Measurements from ENCODE around the gene CADM3.

Gene CADM3

DNA sequence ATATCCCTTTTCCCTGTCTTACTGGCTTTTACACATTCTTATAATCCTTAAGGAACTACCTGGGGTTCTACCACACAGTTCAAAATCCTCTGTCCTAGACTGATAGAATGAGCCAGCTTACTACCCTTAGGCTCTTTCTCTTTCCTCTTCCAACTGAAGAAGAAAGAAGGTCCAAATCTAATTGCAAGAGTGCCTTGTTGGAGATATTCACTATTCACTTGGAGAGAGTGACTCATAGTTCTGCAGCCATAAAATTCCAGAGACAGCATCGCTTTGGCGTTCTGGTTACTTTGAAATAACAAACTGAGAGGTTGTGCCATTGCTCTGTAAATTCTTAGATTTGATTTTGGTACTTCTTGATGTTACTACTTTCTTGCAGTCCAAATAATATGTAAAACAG is 4.2 kb downstream of the CADM3 start:
- no peak for DNase-seq

DNA sequence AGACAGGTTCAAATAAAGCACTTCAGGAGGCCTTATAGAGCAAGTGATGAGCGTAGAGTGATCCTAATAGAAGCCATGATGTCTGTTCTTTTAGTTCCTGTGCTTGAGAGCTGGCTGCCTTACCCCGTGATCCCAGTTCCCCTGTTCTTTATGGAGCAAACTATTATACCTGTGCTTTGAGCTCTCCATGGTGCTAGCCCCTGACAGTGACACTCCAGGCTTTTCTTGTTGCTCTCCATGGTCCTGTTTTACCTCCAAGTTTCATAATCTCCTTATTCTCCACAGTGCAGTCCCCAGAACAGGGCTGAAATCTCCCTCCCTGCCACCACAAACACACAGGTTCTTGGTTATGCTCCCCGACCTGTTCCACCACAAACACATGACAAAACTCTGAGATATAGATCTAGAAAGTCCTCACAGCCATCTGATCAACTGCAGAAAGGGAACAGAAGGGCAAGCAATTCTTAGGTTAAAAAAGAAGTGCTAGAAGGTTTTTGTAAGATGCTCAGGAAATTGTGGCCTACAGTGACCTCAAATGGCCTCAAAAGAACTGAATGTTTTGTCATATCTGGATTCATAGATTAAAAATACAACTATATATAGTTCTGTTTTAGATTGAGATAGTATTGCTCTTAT is 6.0 kb downstream of the CADM3 start:
- no peak for DNase-seq

DNA sequence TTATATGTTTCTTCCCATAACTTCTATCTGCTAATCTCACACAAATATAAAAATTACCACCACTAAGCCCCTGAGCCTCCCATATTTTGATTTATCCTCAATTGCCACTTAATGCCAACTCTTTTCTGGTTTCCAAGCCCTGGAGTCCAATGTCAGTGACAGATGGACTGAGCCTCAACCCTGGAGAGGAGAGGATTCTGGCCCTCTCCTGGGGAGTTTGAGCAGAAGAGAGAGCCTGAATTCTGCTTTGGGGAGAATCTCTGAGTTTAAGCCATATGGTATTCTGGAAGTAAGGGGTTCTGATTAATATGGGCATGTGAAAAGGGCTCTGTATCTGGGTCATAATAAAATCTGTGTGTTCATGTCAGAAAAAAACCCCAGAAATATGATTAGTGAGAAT is 8.5 kb downstream of the CADM3 start:
- no peak for DNase-seq

DNA sequence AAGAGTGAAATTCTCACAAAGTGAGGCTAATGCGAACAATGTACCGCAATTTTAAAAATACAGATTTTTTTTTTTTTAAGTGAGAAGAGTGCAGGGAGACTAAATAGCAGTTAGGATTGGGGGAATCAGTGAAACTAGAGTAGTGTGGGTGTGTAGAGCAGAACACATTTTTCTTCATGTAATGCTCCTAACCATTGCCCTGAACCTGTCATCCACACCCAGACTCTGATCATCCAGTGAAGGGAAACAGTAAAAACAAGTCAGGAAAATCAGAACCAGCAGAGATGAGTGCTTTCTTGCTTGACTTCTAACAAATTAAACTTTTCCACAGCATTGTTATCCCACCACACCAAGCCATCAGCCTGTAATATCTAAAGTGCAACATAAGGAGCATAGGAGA is 9.1 kb downstream of the CADM3 start:
- DNase-seq: no peak

DNA sequence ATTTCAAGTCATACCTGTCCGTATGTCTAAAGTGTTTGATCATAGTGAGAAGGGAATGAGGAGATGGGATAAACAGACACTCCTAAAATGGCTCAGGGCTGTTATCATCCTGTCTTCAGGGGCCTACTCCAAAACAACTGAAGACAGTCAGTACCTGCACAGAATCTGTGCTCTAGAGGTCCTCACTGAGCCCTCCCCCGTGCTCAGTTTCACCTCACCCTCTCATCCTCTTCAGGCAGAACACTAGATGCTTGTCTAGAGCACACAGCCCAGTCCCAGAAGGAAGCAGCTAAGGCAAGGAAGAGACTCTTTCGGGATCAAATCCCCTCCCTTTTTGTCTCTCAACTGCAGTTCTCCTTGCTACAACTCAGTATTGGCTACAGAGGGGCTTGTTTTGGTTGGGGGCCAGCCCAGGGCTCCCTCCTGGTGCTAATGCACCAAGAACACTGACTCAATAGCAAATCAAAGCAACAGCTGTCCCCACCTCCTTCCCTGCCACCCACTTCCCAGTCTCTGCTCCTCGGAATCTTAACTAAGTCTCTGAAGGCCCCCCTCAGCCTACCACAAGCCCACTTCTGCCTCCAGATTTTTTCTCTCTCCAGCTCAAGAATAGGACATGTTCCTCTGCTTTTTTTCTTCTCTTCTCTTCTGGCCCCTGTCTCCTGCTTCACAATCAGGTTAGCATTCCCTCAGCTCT is 10.1 kb downstream of the CADM3 start:
- no peak for DNase-seq

DNA sequence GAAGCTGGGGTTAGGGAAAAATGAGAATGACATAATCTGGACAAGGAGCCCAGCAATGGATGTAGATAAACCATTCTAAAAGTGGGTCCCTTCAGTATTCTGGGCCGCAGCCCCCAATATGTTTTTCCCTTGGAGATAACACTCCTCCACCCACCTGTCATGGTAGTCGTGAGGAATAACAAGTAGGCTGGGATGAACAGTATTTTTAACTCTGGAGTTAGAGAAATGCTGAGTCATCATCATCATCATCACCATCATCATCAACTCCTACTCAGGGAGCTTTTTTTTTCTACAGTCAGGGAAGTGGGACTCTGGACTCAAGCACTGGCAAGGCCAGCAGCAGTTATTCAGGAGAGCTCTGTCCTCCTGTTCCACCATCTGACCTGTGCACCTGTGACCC is 12.8 kb downstream of the CADM3 start:
- no peak for DNase-seq

DNA sequence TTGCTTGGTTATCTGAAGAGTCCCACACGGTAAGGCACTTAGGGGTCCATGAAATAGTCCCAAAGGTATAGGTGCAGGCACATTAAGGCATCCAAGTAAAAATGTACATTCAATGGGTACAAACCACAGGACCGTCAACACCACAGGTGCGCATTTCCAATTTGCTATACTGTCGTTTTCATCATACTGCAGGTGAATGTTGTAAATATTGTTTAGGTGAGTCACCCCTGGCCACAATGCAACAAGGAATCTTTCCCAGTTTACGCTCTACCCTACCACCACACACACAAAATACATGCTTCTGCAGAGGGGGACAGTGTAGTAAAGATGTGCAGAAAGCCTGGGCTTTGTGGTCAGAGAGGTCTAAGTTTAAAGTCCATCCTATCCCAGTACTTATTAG is 13.7 kb downstream of the CADM3 start:
- DNase-seq: no peak

DNA sequence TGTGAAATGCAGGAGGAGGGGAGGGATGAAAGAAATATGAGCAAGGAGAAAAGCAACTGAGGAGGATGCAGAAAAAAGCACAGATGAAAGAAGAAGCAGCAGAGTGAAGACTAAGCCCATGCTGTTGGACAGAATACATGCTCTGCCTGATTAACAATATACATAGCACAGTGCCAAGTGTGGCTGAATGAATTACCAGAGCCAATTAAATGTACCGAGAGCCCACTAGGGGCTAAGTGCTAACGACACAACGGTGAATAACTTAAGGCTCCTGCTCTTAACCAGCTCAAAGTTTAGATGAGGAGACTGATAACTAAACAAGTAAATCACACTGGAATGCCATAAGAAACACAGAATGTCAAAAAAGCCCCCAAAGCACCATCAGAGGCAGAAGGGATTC is 15.6 kb downstream of the CADM3 start:
- no peak for DNase-seq

DNA sequence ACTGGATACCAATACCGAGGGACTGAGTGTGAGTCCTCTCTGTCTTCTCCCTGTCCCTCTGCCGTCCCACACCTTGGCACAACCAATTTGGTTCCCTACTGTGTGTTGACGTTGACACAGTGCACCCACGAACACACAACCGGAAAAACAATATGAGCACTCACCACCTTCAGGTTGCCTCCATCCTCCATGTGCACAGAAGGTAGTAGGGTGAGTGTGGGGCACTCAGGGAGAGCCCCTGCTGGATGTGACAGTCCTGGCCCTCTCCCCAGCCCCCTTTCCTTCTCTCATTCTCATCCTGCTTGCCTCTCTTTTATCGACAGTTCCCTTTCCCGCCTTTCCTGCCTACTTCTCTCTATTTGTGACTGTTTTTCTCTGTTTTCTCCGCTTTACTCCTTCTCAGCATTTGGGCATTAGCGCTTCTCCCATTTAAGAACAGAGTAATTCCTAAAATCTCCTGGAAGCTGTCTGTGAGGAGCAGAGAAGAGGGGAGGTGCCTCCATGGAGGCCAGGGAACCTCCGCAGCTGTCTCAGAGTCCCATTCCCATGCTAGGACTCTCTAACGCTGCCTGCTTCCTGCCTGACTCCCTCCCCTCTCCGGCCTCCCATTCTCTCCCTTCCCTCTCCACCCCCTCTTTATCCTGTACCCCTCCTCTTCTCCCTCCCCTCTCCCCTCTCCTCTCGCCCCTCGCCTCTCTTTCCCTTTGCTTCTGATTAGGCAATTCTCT is 16.4 kb downstream of the CADM3 start:
- no peak for DNase-seq

DNA sequence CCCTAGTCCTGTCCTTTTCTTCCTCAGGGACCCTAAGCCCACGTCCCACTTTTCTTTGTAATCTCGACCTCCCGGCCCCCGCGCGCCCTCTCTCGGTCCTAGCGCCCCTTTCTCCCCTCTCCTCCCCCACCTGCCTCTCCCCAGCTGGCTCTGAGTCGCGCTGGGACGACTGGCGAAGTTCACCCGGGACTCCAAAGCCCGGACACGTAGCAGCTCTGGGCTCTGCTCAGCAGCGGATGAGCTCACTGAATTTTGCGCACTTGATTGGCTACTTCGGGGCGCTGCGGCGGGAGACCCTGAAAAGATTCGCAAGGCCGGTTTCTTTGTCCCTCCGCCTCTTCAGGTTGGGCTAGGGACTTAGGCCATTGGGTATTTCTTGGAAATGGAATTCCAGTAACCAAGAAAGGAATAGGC is 17.0 kb downstream of the CADM3 start:
- DNase-seq: no peak

DNA sequence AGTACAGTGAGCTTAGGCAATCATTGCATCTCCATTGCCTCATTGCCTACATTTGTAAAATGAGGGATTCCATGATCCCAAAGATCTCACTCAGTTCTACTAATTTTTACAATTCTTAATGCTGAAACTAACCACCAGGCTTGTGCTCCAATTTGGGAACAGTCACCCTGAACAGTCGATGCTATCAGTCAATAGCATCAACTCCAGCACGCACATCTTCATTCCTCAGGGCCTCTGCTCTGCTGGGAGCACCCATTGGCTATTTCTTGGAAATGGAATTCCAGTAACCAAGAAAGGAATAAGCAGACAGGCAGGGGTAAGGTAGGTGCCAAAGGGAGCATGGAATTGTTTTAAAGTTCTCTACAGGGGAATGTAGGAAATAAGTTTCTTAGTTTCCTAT is 19.0 kb downstream of the CADM3 start:
- DNase-seq: no peak

DNA sequence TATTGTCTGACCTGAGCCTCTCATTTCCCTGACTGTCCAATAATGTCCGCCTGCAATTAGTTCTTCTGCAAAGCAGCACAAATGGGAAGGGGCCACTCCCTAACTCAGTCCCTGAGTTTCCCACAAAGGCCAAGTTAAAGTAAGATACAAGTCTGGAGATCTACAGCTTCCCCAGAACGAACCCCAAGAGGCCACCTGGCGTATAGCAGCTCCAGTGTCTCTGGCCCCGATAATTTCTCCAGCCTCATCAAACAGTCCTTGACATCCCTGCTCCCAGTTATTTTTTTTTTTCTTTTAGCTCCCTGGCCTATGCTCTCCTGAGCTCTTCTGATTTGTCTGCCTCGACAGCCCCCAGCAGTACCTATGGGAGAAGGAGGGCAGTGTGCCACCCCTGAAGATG is 25.1 kb downstream of the CADM3 start:
- no peak for DNase-seq

DNA sequence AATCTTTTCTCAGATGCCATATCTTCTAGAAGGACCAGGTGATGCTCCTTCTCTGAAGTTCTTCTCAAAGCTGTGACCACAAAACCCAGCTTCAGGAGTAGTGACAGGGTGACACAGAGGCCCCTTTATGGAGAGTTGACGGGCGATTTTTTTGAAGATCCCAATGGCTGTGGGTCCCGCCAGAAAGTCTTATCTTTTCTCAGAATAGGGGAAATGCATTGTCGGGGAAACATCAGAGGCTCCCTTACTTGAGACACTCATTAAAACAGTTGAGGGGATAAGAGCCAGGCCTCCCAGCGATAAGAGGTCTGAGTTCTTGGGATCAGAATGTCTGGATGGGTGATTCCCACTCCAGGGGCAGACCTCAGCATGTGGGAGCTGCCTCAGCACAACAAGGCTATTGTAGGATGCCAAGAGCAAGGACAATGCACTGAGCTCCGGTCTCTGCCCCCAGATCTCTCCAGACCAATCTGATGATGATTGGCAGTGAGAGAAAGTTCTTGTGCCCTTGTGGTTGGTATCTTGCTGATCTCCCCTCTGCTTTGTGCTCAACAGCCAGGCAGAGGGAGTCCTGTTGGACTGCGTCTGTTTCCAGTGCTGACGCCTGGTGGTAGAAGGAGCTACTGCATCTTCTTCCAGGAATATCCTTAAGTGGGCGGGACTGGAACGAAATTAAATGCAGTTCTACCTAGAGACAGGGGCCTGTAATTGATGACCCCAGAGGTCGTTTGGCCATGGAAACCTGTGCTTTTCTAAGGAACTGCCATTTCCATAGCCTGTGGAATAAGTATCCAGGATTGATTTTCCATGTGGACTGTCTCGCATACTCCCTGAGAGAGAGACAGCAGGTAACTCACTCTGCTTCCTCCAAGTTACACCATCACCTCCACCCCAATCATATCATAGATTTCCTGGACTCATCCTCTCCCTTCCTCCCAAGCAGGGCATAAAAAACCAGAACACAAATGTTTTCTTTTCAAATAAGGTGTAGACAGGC is 26.4 kb downstream of the CADM3 start:
- DNase-seq: peak; percentile 65

DNA sequence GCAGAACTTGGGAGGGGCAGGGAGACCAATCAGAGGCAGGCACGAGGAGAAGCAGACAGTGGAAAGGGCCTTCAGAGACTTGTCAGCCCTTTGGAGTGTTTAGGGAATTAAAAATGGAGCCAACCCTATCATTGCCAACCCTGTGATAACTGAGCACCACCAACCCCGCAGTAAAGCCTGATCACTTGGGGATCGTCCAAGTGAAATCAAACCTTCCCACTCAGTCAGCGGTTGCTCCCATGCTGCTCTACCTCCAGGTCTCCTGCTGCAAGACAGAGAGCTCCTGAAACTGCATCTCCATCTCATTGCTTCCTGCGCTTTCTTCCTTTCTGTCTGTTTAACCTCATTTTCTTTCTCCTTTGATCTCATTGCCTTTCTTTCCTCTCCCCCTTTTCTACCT is 28.5 kb downstream of the CADM3 start:
- DNase-seq: no peak

DNA sequence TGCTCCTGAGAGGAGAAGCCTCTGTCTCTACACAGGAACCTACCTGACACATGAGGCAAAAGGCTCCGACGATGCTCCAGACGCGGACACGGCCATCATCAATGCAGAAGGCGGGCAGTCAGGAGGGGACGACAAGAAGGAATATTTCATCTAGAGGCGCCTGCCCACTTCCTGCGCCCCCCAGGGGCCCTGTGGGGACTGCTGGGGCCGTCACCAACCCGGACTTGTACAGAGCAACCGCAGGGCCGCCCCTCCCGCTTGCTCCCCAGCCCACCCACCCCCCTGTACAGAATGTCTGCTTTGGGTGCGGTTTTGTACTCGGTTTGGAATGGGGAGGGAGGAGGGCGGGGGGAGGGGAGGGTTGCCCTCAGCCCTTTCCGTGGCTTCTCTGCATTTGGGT is 29.4 kb downstream of the CADM3 start:
- DNase-seq: no peak

DNA sequence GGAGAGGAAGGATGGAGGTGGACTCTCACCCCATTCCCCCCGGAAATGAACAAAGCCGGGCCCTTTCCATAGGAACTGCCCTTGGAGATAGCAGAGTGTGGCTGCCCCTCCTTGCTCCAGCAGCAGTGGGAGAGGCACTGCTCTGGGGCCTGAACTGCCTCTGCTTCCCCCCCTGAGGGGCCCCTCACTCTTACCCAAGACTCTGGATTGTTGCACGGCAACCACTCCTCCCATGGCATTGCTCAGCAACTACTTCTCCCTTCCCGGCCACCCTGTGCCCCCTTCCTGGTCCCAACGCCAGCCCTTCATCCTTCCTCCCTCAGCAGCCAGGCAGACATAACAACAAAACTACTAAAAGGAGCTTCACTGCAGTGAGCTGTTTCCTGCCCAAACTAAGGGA is 30.2 kb downstream of the CADM3 start:
- DNase-seq: no peak

DNA sequence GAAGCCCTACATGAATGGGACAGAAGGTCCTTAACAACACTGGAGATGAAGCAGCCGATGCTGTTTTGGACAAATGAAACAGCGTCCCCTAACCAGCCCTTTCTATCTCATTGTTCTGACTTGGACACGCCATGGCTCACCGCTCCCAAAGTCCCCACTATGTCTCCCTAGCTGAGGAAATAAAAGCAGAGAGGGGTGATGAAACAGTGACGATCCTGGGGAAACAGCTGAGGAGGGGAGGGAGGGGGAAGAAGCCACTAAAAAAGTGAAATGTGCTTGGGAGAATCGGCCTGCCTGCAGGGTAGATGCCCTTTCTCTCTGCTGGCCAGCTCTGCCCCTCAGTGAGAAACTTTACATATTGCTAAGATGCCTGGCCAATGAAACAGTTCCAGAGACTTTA is 32.2 kb downstream of the CADM3 start:
- DNase-seq: no peak

DNA sequence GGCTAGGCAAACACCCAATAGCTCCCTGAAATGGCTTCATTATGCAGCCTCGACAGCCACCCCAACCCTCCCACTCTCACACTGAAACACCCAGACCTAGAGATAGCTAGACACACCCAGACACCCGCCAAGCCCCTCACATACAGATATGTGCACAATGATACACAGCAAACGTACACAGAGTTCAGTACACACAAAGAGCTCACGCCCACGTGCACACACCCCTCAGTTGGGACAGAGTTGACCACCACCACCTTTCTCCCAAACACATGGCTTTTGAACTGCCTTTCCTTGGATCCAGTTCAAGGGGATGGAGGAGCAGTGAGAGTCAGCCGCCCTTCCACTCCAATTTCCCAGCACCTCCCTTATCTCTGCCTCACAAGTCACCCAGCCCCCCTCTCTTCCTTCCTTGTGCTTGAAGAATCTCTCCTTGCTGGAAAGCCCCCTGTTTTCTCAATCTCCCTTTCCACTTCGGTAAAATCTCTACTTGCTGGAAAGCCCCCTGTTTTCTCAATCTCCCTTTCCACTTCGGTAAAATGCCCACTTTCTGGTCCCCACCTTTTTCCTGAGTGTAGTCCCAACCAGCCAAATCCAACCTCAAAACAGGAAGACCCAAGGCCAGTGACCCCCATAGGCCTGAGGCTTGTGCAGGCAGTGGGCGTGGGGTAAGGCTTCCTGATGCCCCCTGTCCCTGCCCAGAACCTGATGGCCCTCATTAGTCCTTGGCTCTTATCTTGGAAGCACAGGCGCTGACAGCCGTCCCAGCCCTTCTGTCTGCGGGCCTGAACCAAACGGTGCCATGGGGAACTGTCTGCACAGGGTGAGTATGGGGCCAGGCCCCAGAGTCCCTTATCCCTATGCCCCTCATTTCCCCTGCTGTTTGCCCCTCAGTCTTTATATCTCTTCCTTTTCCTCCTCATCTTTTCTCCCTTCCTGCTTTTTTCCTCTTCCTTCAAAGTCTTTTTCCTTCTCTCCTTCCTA is 33.0 kb downstream of the CADM3 start, which contains the start of gene ACKR1:
Gene ACKR1 (plus strand): TSS at position 715 of the 981 bp plus-strand sequence. CDS start 85 bp downstream, at position 800.
- DNase-seq: no peak

DNA sequence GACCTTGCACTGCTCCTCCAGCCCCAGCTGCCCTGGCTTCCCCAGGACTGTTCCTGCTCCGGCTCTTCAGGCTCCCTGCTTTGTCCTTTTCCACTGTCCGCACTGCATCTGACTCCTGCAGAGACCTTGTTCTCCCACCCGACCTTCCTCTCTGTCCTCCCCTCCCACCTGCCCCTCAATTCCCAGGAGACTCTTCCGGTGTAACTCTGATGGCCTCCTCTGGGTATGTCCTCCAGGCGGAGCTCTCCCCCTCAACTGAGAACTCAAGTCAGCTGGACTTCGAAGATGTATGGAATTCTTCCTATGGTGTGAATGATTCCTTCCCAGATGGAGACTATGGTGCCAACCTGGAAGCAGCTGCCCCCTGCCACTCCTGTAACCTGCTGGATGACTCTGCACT is 33.8 kb downstream of the CADM3 start:
- no peak for DNase-seq

DNA sequence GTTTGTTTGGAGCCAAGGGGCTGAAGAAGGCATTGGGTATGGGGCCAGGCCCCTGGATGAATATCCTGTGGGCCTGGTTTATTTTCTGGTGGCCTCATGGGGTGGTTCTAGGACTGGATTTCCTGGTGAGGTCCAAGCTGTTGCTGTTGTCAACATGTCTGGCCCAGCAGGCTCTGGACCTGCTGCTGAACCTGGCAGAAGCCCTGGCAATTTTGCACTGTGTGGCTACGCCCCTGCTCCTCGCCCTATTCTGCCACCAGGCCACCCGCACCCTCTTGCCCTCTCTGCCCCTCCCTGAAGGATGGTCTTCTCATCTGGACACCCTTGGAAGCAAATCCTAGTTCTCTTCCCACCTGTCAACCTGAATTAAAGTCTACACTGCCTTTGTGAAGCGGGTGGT is 34.7 kb downstream of the CADM3 start:
- no peak for DNase-seq

DNA sequence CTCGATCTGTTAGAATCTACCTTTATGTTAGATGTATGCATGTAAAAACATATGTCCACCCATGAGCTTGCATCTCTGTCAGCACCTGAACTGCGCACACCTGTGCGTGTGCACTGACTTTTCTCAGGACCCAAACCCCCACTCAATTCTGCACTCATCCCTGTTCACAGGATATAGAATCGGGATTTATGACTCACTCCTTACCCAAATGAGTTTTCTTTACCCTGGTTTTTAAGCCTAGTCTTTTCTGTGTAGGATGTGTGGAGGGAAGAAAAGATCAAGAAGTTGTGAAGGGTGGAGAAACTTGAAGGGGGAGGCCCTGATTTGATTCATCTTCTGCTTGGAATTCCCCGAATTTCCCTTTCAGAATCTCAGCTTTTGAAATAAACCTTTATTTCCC is 35.7 kb downstream of the CADM3 start:
- no peak for DNase-seq

DNA sequence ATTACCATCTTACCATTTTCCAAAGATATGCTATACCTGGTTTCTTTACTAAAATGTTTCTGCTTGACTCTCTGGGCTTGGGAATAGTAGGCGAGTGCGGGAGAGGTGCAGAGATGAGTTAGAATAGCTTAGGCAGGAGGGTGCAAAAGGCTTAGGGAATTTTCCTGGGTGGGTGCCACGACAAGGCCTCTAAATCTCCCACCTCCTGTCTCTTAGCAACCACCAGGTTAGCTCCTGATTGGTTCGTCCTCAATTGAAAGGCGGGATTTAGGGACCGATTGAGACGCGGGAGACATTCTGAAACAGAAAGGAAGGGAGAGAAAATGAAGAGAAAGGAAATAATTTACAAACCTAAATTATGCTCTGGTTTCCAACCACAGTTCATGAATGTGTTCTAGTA is 36.4 kb downstream of the CADM3 start:
- peak; percentile 38 for DNase-seq

All from NCI-H1092 treated with DMSO at 0.1 percent for 48 hours (cell line).